HUDEP-2 (cell line): Measurements from ENCODE around the gene TRPM3.
A peak's percentile ranks its signal among the peaks of the same experiment; 100 is the strongest.

Source experiments
- DNase-seq, 76 experiments: peaks; one replicate each; lab custom pipeline; 2025; ENCODE audit not compliant: unreplicated experiment in 76 of 76; lab: John Stamatoyannopoulos, UW

TRPM3 gene

DNA sequence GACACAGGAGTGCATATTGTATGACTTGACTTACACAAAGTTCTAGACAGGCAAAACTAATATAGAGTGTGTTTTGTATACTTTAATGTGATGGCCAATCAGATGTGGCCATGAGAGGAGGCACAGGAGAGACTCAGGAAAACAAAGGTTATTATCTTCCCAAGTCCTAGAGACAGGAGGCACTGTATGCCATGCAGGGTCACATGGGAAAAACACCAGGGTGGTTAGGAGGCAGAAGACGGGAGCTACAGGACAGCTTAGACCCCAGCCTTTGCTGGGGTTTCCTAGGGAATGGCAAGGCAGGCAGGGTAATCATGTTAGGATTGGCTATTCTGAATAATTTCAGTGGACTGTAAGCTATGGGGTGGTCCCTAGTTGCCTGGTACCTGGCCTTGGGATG lies 16.2 kb downstream of the TRPM3 start:
- DNase-seq = no peak

DNA sequence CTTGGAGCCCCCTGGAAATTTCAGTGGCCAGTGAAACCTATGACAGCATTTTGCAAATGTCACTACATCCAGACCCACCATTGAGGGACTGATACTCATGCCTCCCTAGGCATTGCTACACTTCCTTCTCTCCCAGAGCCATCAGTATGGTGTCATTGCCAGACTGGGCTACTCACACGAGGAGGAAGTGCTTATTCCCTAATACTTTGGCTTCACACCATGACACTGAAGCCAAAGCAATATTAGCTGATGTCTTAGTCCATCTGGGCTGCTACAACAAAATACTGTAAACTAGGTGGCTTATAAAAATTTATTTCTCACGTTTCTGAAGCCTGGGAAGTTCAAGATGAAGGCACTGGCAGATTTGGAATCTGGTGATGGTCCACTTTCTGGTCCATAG lies 22.6 kb downstream of the TRPM3 start:
- no peak for DNase-seq

DNA sequence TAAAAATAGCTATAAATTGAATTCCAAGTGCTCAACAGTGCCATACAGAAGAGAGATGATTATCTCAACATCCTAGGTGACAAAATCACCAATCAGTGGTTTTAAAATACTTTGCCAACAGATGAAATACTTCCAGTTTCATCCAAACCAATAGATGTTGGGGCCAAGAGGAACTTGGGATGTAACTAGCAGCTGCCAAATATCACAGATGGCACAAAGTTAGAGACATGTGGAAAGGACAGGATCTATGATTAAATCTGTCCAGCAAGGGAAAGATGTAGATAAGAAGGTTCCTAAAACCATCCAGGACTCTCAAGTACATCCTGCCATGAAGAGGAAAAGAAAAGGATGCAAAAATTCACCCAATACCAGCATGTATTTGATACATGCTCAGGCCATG lies 23.8 kb downstream of the TRPM3 start:
- DNase-seq = no peak

DNA sequence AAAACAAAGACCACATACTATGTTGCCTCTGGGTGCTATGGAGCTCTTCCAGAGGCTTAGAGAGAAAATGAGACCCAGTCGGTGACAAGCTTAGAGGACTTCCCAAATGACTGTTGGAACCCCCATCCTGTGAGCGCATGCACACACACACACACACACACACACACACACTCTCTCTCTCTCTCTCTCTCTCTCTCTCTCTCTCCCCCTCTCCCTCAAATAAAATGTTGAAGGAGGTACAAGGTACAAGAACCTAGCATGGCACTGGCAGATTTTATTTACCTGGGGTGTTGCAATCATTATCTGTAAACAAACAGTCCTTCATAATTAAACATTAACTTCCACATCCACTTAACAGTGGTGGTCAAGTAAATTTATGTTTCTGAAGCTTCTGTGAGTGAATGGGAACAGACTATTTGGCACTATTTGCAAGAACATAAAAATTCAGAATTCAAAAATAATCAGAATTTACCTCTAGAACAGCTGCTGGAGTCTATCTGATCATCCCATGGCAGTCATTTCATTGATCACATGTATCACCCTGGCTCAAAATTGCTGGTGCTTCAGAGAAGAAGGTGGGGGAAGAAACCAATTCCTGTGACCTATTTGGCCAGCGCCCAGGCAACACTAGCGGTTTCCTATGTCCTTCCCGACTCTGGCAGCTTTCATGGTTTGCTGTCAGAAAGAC lies 24.9 kb downstream of the TRPM3 start:
- DNase-seq = no peak

GRCh38 chr9:71094708-71095251 lies 26.6 kb downstream of the TRPM3 start:
- no peak for DNase-seq

GRCh38 chr9:71090896-71091295 lies 30.5 kb downstream of the TRPM3 start:
- no peak for DNase-seq

DNA sequence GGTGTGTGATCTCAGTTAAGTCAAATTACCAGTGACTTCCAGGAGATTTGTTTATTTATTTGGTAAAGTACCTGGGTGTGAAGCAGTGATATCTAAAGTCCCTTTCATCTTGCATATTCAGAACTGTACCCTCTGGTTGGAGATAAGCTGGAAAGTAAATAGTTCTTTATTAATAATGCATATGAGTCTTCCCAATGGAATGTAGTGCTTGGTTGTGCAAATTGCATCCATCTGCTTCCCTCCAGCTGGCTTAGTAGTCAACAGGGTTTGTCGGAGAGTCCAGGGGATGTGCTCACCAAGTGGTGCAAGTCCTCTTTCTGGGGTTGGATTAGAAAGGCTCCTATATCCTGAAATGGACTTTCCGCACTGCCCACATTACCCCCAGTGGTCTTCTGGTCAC lies 42.0 kb downstream of the TRPM3 start:
- DNase-seq = no peak

DNA sequence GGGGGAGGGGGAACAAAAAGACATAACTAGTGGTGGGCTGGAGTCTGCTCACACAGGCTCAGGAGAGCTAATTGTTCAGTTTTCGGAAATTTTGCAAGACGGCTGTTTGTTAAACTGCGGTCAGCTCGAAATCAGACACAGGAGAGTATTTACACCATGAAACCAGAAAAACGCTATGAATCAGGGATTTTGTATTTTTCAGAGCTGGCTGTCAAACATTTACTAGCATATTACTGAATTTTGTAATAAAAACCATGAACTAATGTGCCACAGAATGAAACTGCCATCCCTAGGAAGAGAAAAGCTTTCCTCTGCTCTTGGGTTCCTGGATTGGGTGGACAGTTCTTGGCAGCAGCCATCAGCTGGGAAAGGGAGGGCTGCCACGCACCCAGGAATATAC lies 45.3 kb downstream of the TRPM3 start:
- no peak for DNase-seq

DNA sequence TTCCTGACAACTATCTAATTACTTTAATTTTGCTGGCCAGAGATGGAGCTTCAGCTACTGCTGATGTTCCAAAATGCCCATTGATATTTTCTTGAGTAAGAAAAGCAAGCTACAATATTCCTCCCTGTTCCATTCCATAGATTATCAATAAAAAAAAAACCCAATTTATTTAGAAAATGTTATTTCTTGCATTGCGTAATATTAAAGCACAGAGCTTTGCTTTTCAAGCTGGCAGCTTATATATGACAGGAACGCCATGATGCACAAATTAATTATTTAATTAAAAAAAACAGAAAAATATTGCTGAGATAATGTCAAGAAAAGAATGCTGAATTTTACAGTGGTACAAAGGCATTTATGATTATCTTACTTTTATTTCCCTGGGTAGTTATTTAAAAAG lies 47.9 kb downstream of the TRPM3 start:
- DNase-seq = no peak

DNA sequence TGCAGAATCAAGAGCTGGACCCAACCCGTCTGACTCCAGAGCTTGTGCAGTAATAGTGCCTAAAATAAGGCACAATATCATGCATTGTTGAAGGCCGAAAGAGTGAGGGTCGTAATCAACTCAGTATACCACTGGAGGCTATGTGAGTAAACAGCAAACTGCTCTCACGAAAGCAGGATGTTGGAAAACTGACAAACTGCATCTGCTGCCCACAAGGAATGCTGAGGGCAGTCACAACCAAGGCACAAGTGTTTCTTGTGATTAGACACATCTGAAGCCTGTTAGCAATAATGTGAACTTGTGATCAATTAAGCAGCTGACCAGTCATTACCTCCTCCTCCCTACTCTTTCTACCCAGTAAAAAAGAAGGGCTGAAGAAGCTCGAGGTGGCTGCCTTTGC lies 48.8 kb downstream of the TRPM3 start:
- DNase-seq = no peak

DNA sequence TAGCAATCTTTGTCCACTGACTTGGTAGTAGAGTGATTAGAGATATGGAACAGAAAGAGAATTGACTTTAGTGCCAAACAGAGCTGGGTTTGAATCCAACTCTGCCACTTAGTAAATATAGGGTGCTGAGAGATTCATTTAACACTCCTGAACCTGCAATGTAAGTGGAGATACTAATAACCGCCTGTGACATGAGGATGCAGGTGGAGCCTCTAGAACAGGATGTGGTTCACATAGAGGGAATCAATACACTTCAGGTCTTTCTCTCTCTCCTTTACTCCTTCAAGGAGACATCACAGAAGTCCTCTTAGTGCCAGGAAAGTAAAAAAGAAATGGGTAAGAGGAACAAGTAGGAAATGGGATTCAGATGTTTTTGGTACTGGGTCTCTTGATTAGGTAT lies 49.8 kb downstream of the TRPM3 start:
- no peak for DNase-seq

DNA sequence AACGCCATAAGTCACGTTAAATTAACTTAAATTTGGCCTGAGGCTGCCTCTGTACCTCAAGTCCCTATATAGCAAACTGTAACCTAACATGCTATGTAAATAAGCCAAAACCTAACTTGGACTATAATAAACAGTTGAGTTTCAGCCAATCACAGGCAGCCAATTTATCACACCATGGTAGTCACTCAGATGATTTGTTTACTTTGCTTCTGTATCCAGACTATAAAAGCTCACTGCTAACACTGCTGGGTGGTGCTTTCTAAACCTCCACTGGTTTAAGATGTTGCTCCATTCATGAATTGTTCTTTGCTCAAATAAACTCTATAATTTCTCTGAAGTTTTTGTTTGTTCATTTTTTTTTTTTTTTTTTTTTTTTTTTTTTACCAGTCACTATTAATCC lies 62.8 kb downstream of the TRPM3 start:
- DNase-seq = no peak

- no peak for DNase-seq
Measured at GRCh38 chr9:71052287-71052686, 69.1 kb downstream of the TRPM3 start.

DNA sequence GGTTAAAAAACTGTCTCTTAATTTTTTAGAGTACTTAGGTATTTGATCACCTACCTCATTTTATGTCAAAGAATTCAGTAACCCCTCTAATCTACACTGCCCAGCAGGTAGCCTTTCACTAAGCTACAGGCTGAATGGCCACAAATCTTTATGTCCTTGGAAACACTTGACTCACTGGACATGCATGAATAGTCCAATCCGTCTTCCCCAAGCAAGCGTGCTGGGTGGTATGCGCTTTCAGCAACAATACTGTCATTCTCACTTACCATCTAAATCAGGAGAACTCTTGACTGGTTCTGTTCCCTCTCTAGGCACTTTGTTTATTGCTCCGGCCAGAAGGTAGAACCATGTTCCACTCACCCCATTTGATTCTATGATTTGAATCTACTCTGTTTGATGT lies 73.1 kb downstream of the TRPM3 start:
- DNase-seq = no peak

DNA sequence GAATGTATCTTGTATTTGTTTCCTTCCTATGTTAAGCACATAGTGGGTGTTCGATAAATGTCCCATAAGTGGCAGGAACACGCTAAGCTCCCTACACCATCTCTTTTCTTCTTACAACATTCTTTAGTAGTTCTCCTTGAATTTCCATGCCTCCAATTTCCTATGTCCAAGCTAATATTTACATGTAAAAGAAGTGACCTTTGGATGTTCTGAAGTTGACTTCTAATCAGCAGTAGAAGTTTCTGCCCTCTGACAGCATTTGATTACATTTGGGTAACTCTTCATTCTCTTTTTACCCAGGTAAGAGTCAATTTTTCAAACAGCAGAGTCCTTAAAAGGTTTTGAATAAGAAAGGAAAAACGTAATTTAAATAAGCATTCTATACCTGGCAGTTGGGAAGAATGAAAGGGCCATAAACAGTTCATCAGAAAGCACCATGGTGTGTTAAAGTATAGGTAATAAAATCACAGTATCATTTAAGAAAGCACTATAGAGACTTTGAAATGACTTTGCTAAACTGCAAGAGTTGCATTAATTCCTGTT lies 78.9 kb downstream of the TRPM3 start:
- no peak for DNase-seq

GRCh38 chr9:71037521-71037920 lies 83.9 kb downstream of the TRPM3 start:
- DNase-seq = no peak

DNA sequence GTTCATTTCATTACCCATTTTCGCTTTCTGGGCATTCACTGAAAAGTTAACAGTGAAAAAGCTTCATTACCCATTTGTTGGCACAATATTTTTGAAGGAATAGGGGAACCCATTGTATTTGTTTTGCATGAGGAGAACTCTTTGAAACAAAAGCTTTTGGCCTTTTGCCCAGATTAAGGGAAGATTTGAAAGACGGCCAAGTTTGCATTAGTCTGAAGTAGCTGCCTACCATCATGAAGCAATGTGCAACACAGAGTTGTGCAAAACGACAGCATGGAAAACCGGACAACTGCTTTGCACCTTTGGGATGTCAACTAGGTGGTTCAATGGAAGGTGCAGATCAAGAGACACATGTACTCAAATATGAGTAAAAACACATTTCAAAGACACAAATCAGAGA lies 84.9 kb downstream of the TRPM3 start:
- DNase-seq = peak in 2 of 76 experiments; percentile 1 to 5

- no peak for DNase-seq
Measured at GRCh38 chr9:71032779-71033178, 88.6 kb downstream of the TRPM3 start.

GRCh38 chr9:71025728-71026127 lies 95.7 kb downstream of the TRPM3 start:
- DNase-seq = no peak

GRCh38 chr9:71025201-71025600 lies 96.2 kb downstream of the TRPM3 start:
- no peak for DNase-seq

DNA sequence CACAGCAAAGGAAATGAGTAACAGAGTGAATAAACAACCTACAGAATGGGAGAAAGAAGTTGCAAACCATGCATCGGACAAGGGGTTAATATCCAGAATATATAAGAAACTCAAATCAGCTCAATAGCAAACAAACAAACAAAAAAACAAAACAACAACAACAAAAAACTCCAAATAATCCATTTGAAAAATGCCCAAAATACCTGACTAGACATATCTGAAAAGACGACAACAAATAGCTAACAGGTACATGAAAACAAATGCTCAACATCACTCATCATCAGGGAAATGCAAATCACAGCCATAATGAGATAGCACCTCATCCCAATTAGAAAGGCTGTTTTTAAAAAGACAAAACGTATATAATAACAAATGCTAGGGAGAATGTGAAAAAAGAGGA lies 111.2 kb downstream of the TRPM3 start:
- DNase-seq = no peak

DNA sequence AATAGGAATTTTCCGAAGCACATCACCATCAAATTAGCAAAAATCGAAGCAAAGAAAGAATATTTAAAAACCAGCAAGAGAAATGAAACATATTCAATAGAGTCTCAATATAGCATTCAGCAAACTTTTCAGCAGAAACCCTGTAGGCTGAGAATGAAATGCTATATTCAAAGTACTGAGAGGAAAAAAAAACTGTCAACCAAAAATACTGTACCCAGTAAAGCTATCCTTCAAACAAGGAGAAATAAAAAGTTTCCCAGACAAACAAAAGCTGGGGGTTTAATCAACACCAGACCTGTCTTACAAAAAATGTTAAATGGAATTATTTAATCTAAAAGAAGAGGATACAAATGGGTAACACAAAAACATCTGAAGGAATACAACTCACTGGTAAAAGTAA lies 116.0 kb downstream of the TRPM3 start:
- no peak for DNase-seq

DNA sequence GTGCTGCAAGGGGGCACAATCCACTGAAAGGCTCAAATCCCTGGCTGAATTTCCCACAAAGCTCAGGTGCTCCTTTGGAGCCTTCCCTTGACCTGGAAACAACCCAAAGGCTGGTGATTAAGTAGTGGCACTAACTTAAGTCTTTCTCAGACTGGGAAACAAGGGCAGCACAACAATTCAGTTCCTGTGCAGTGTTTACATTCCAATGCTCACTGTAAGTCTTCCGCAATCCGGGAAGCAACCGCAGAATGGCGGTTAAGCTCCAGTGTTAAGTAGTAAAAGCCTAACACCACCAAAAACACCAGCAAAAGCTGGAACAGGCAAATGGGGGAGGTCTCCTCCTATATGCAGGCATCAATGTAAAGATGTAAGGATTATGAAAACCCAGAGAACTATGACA lies 117.2 kb downstream of the TRPM3 start:
- DNase-seq = no peak
